Neural crest cell (in vitro differentiated cells): Measurements from ENCODE around the gene NHS. TPM values are rescaled to one million over a fixed set of nuclear protein-coding genes. Genes with fewer than 3 reads are reported as not detected.

Experiments
- DNase-seq: peaks from one replicate; pipeline ENCODE4 v3.0.0; 2021; ENCODE audit warnings: low read depth, mixed read lengths, low spot score
- H3K27ac Mint-ChIP-seq: one replicate; pipeline ENCODE4 v1.8.0; 2021; ENCODE audit warnings: mild to moderate bottlenecking, mixed read lengths; ENCODE audit not compliant: unreplicated experiment
- H3K27me3 Mint-ChIP-seq: 2 replicates; pipeline ENCODE4 v1.8.0; 2021; ENCODE audit warnings: low read depth, mild to moderate bottlenecking, mixed read lengths
- H3K36me3 Mint-ChIP-seq: 2 replicates; pipeline ENCODE4 v1.8.0; 2021; ENCODE audit warnings: low read depth, mild to moderate bottlenecking, mixed read lengths
- H3K4me1 Mint-ChIP-seq: 2 replicates; pipeline ENCODE4 v1.8.0; 2021; ENCODE audit warnings: mixed read lengths
- H3K4me3 Mint-ChIP-seq: one replicate; pipeline ENCODE4 v1.8.0; 2021; ENCODE audit warnings: mild to moderate bottlenecking, mixed read lengths
- H3K9me3 Mint-ChIP-seq: 2 replicates; pipeline ENCODE4 v1.8.0; 2021; ENCODE audit warnings: mixed read lengths
- total RNA-seq: library from RNA; stranded (reverse); gene quantifications from 2 replicates; pipeline ENCODE4 v1.2.1, GENCODE V29; 2021
- TF ChIP-seq, protein P1 (sequence below): fragments of 200-600 bp; sonication (generic); conservative IDR thresholded peaks from 2 replicates; pipeline ENCODE4 v1.5.0; 2021; ENCODE audit warnings: antibody characterized with exemption, mild to moderate bottlenecking

NHS gene
- total RNA-seq, 1 donor from 2014 or later, result 10.7 TPM

DNA sequence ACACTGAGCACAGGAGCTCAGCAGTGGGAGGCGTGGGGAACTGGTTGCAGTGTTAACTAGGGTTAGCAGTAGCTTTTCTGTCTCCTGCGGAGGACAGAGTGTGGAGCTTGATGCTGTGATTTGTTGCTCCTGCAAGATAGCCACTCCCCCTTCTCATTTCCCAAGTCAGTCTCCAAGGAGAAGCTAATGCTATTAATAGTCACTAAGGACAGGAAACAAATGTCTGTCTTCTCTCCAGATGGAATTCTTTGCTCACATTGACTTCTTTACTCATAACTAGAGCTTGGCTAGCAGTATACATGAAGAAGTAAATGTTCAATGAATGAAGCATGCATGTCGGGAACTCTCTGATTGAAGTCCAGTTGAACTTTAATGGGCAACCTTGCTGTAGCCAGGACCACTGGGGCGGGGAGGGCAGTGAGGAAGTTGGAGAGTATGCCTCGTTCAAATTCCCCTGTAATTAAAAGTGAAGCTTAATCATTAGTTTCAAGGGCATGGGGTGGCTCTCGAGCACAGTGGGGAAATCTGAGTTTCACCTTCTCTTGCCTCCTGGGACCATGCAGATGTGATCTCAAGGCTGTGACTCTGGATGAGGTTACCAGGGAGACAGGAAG is 205.6 kb downstream of the NHS start:
- peak overlapping the region; percentile 46 for H3K27ac Mint-ChIP-seq
- H3K4me1 Mint-ChIP-seq, result peaks cover 45% of the 10 kb centered on the region
- H3K4me3 Mint-ChIP-seq, result no peak overlapping the region
- H3K9me3 Mint-ChIP-seq, result peaks cover 5% of the 10 kb centered on the region
- H3K36me3 Mint-ChIP-seq, result no peaks in the 10 kb centered on the region
- TF ChIP-seq, protein P1, sequence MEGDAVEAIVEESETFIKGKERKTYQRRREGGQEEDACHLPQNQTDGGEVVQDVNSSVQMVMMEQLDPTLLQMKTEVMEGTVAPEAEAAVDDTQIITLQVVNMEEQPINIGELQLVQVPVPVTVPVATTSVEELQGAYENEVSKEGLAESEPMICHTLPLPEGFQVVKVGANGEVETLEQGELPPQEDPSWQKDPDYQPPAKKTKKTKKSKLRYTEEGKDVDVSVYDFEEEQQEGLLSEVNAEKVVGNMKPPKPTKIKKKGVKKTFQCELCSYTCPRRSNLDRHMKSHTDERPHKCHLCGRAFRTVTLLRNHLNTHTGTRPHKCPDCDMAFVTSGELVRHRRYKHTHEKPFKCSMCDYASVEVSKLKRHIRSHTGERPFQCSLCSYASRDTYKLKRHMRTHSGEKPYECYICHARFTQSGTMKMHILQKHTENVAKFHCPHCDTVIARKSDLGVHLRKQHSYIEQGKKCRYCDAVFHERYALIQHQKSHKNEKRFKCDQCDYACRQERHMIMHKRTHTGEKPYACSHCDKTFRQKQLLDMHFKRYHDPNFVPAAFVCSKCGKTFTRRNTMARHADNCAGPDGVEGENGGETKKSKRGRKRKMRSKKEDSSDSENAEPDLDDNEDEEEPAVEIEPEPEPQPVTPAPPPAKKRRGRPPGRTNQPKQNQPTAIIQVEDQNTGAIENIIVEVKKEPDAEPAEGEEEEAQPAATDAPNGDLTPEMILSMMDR, result no peak
- H3K27me3 Mint-ChIP-seq, result peaks cover 3% of the 10 kb centered on the region
- DNase-seq, result no peak

DNA sequence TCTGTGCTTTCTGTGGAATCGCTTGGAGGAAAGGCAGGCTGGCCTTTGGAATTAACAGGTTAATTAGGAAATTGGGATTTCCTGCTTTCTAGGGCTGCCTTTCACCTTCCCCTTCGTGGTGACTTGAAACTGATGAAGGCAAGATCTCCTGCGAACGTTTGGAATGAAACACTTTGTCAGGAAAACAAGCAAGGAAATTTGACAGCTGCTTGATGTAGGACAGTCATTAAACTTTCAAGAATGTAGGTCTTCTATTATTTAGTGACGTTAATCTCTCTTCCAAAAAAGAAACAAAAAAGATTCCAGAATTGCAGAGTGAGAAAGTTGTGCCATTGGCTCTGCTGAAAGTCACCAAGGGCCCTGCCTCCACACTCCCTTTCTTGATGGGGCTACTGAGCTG is 206.6 kb downstream of the NHS start:
- DNase-seq, result no peak
- peaks cover 5% of the 10 kb centered on the region for H3K9me3 Mint-ChIP-seq
- no peak overlapping the region for H3K27ac Mint-ChIP-seq
- TF ChIP-seq, protein P1, result no peak
- H3K4me3 Mint-ChIP-seq, result no peak overlapping the region
- H3K36me3 Mint-ChIP-seq, result no peaks in the 10 kb centered on the region
- peaks cover 3% of the 10 kb centered on the region for H3K27me3 Mint-ChIP-seq
- peaks cover 45% of the 10 kb centered on the region for H3K4me1 Mint-ChIP-seq

DNA sequence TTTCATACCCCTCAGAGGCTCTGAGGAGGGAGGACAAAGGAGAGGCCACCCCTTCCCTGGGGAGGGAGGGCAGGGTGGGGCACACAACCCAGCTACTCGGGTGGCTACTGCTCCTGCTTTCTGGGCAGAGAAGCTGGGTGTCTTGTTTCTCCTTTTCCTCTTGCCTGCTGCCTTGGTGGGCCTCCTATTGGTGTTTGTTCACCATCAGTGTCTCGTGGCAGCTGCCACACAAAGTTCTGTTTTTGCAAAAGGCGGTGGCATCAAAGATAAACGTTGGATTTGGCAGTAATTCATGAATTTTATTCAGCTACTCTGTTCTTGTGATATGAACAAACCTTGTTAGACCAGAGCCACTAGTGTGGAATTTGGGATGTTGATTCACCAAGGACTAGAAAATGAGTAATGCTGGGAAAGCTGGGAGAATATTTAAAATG is 209.3 kb downstream of the NHS start:
- TF ChIP-seq, protein P1, result no peak
- Mint-ChIP-seq H3K27ac (no peak overlapping the region), H3K27me3 (peaks cover 2% of the 10 kb centered on the region), H3K36me3 (no peaks in the 10 kb centered on the region), H3K4me1 (peaks cover 39% of the 10 kb centered on the region), H3K4me3 (no peak overlapping the region), H3K9me3 (peaks cover 5% of the 10 kb centered on the region)
- DNase-seq, result no peak

DNA sequence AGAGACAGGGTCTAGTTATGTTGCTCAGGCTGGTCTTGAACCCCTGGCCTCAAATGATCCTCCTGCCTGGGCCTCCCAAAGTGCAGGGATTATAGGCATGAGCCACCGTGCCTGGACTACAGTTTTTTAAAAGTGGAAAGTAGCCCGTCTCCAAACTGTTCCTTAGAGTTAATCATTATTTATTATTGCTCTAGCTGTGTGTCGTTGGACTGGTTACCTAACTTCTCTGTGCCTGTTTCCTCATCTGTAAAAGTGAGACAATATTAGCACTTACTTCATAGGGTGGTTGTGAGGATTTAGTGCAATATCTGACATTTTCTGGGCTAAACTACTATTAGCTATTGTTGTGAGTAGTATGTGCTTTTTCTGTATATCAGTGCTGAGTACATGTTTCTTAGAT is 210.0 kb downstream of the NHS start:
- Mint-ChIP-seq H3K36me3 (no peaks in the 10 kb centered on the region), H3K27me3 (no peaks in the 10 kb centered on the region), H3K27ac (no peak overlapping the region), H3K9me3 (peaks cover 5% of the 10 kb centered on the region), H3K4me1 (peaks cover 33% of the 10 kb centered on the region), H3K4me3 (no peak overlapping the region)
- TF ChIP-seq, protein P1, result no peak
- DNase-seq, result no peak

DNA sequence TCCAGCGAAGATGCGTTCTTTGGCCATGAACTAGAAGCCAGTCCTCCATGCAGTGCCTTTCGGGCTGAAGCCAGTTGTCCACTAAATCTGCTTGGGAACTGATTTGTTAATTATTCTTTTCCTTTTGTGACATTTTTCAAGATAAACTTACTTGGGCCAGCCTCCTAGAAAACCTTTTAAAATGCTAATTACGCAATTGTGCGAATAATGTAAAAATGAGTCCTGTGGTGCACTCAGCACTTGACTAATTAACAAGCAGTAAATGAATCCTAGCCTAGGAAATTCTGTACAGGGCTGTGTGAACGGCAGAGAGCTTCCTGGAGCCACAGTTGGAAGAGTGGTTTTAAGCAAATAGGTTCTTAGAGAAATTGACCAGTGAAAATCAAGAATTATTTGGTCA is 212.4 kb downstream of the NHS start:
- H3K27me3 Mint-ChIP-seq, result no peaks in the 10 kb centered on the region
- peaks cover 24% of the 10 kb centered on the region for H3K4me1 Mint-ChIP-seq
- H3K27ac Mint-ChIP-seq, result no peak overlapping the region
- H3K4me3 Mint-ChIP-seq, result no peak overlapping the region
- TF ChIP-seq, protein P1, result no peak
- no peaks in the 10 kb centered on the region for H3K36me3 Mint-ChIP-seq
- H3K9me3 Mint-ChIP-seq, result no peaks in the 10 kb centered on the region
- DNase-seq, result no peak
